Glutamatergic neuron (in vitro differentiated cells): ENCODE results near the gene FADS2. TPM values are rescaled to one million over a fixed set of nuclear protein-coding genes. Genes with fewer than 3 reads are reported as not detected.

Experiments
- DNase-seq: peaks from one replicate; pipeline ENCODE4 v3.0.0; 2022
- H3K27ac Mint-ChIP-seq: one replicate; pipeline ENCODE4 v1.8.0; 2020; ENCODE audit warnings: mild to moderate bottlenecking, mixed read lengths, inconsistent platforms; ENCODE audit not compliant: unreplicated experiment
- H3K27me3 Mint-ChIP-seq: one replicate; pipeline ENCODE4 v1.8.0; 2020; ENCODE audit warnings: mild to moderate bottlenecking, moderate library complexity, mixed read lengths, inconsistent platforms; ENCODE audit not compliant: unreplicated experiment
- H3K36me3 Mint-ChIP-seq: one replicate; pipeline ENCODE4 v1.8.0; 2020; ENCODE audit warnings: mild to moderate bottlenecking, mixed read lengths, inconsistent platforms; ENCODE audit not compliant: unreplicated experiment
- H3K4me1 Mint-ChIP-seq: one replicate; pipeline ENCODE4 v1.8.0; 2020; ENCODE audit warnings: mild to moderate bottlenecking, low read depth, mixed read lengths, inconsistent platforms; ENCODE audit not compliant: unreplicated experiment
- H3K4me3 Mint-ChIP-seq: one replicate; pipeline ENCODE4 v1.8.0; 2020; ENCODE audit warnings: mild to moderate bottlenecking, mixed read lengths, inconsistent platforms; ENCODE audit not compliant: unreplicated experiment
- H3K9me3 Mint-ChIP-seq: one replicate; pipeline ENCODE4 v1.8.0; 2020; ENCODE audit warnings: mild to moderate bottlenecking, moderate library complexity, mixed read lengths, inconsistent platforms; ENCODE audit not compliant: unreplicated experiment
- total RNA-seq: library from RNA; stranded (reverse); fragmentation: NEBNext Ultra II Directional; extraction: Animal tissue kit (Norgen Biotek cat#: 25700); gene quantifications from one replicate; pipeline ENCODE4 v1.2.1, GENCODE V29; 2021; ENCODE audit not compliant: unreplicated experiment
- TF ChIP-seq, protein P1 (sequence below): fragments of 200-600 bp; sonication (generic); IDR thresholded peaks from one replicate; pipeline ENCODE4 v1.5.0; 2021; ENCODE audit not compliant: partially characterized antibody, unreplicated experiment

The FADS2 gene
- total RNA-seq, 1 donor from 2014 or later = 701 TPM

GRCh38 chr11:61820174-61820573, 7.9 kb upstream of the FADS2 start:
- H3K4me1 Mint-ChIP-seq = peaks cover 7% of the 10 kb centered on the region
- H3K9me3 Mint-ChIP-seq = peaks cover 12% of the 10 kb centered on the region
- DNase-seq = no peak
- no peak overlapping the region for H3K27ac Mint-ChIP-seq
- H3K27me3 Mint-ChIP-seq = peaks cover 7% of the 10 kb centered on the region
- no peaks in the 10 kb centered on the region for H3K36me3 Mint-ChIP-seq
- no peak overlapping the region for H3K4me3 Mint-ChIP-seq
- TF ChIP-seq, protein P1, sequence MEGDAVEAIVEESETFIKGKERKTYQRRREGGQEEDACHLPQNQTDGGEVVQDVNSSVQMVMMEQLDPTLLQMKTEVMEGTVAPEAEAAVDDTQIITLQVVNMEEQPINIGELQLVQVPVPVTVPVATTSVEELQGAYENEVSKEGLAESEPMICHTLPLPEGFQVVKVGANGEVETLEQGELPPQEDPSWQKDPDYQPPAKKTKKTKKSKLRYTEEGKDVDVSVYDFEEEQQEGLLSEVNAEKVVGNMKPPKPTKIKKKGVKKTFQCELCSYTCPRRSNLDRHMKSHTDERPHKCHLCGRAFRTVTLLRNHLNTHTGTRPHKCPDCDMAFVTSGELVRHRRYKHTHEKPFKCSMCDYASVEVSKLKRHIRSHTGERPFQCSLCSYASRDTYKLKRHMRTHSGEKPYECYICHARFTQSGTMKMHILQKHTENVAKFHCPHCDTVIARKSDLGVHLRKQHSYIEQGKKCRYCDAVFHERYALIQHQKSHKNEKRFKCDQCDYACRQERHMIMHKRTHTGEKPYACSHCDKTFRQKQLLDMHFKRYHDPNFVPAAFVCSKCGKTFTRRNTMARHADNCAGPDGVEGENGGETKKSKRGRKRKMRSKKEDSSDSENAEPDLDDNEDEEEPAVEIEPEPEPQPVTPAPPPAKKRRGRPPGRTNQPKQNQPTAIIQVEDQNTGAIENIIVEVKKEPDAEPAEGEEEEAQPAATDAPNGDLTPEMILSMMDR = no peak

DNA sequence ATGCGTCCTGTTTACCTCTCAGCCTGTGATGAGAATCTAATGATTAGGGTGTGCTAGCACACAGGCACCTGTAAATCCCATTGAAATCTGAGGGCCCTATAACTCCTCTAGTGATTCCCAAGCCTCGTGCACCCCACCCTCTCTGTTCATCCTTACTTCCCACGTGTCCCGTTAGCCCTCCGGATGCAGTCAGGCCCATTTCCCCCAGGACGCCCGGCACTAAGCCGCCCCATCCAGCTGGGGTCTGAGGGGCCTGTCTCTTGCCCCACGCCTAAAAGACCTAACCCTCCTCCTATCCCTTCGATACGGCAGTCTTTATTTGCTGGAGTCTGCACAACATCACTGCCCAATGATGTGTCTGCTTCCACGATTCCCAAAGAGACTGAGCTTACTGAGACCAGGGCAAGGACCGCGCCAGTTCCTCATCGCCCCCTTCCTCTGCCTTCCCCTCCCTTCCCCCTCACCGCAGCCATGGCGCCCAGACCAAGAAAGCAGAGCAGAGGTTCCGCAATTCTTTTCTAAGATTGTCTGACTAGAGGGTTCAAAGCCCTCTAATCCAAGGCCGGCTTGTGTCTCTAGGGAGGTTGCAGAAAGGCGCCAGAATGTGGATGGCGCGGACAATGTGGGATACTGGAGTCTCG, 1.1 kb upstream of the FADS2 start:
- Mint-ChIP-seq H3K36me3 (no peaks in the 10 kb centered on the region), H3K27ac (peak overlapping the region; percentile 99), H3K4me1 (peaks cover 33% of the 10 kb centered on the region), H3K9me3 (peaks cover 18% of the 10 kb centered on the region), H3K4me3 (peak overlapping the region; percentile 95), H3K27me3 (peaks cover 23% of the 10 kb centered on the region)
- TF ChIP-seq, protein P1 = peak; percentile 23
- peak; percentile 49 for DNase-seq

DNA sequence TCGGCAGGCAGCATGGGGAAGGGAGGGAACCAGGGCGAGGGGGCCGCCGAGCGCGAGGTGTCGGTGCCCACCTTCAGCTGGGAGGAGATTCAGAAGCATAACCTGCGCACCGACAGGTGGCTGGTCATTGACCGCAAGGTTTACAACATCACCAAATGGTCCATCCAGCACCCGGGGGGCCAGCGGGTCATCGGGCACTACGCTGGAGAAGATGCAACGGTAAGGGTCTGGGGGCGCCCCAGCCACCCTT, 204 bp downstream of the FADS2 start:
- H3K4me1 Mint-ChIP-seq = peaks cover 40% of the 10 kb centered on the region
- TF ChIP-seq, protein P1 = no peak
- H3K36me3 Mint-ChIP-seq = no peaks in the 10 kb centered on the region
- peak overlapping the region; percentile 99 for H3K27ac Mint-ChIP-seq
- no peak for DNase-seq
- peak overlapping the region; percentile 92 for H3K4me3 Mint-ChIP-seq
- H3K27me3 Mint-ChIP-seq = peaks cover 23% of the 10 kb centered on the region
- H3K9me3 Mint-ChIP-seq = peaks cover 21% of the 10 kb centered on the region

DNA sequence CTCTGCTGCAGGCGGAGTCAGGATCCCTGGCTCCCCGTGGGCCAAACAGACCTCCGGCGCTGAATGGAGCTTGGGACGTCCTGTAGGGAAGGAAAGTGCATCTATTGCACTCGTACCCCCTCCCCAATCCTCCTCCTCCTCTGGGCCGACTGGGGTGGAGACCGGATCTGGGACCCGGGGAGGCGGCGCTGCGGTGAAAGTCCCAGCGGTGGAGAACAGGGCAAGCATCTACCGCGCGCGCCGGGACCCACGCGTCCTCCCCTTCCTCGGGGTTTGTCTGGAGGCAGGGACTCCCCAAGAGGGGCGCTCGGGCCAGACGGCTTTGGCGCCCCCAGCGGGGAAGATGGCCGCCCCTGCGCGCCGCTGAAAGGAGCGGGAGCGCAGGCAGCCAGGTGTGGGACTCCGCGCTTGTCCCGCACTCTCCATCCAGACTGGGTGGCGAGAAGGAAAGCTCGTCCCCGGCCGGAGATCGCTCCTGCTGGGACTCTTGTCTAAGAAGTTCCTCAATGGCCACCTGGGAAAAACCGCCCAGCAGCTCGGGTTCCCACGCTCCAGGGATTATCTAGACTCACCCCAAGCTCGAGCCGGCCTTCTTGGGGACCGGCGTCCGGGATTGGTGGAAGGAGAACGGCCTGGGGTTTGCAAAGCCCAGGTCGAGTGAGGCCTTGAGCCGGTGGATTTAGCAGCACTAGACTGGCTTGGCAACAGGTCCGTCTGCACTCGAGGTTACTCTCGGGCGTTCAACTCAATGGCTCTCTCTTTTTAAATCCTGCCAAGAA, 718 bp downstream of the FADS2 start:
- Mint-ChIP-seq H3K27me3 (peaks cover 23% of the 10 kb centered on the region), H3K9me3 (peaks cover 21% of the 10 kb centered on the region), H3K4me1 (peaks cover 45% of the 10 kb centered on the region), H3K27ac (peak overlapping the region; percentile 99), H3K4me3 (peak overlapping the region; percentile 92), H3K36me3 (no peaks in the 10 kb centered on the region)
- TF ChIP-seq, protein P1 = peak; percentile 61
- DNase-seq = peak; percentile 70

DNA sequence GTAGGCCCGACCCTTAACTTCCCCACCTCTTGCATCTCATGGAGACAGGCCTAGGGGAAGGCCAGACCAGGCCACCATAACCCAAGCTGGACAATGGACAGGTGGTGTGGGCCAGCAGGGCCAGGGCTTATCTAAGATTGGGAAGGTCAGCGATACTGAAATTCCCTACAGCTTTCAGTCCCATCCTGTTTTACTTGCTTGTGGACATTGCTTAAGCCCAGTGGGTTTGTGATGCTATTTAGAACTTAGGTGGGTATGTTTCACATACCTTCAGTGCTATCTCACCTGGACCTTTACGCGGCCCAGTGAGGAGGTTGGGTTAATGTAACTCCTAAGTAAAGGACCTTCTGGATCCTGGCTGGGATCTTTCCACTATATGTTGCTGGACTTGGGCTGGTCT, 1.7 kb downstream of the FADS2 start:
- DNase-seq = no peak
- Mint-ChIP-seq H3K4me1 (peaks cover 50% of the 10 kb centered on the region), H3K27me3 (peaks cover 25% of the 10 kb centered on the region), H3K4me3 (peak overlapping the region; percentile 92), H3K27ac (peak overlapping the region; percentile 99), H3K36me3 (no peaks in the 10 kb centered on the region), H3K9me3 (peaks cover 21% of the 10 kb centered on the region)
- TF ChIP-seq, protein P1 = no peak
